HG03095 (cell line): Measurements from ENCODE around the gene BNIP5.
"Not testable (repeated sequence)": the region's sequence is repeated elsewhere in the genome, so short reads cannot be mapped to it uniquely, and the experiment has no call there.

Source experiments
- ATAC-seq: cut with Tn5 transposase; IDR thresholded peaks from one replicate; pipeline ENCODE4 v1.9.1; 2021; ENCODE audit warnings: moderate library complexity; ENCODE audit not compliant: unreplicated experiment

Gene BNIP5

GRCh38 chr6:36367743-36368142 is 31.1 kb upstream of the BNIP5 start:
- ATAC-seq, result no peak

GRCh38 chr6:36364669-36365479 is 28.2 kb upstream of the BNIP5 start:
- ATAC-seq, result peak; percentile 48

DNA sequence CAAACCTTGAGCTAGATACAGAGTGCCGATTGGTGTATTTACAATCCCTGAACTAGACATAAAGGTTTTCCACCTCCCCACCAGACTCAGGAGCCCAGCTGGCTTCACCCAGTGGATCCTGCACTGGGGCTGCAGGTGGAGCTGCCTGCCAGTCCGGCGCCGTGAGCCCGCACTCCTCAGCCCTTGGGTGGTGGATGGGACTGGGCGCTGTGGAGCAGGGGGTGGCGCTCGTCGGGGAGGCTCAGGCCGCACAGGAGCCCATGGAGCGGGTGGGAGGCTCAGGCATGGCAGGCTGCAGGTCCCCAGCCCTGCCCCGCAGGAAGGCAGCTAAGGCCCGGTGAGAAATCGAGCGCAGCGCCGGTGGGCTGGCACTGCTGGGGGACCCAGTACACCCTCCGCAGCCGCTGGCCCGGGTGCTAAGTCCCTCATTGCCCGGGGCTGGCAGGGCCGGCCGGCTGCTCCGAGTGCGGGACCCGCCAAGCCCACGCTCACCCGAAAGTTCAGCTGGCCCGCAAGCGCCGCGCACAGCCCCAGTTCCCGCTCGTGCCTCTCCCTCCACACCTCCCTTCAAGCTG is 27.5 kb upstream of the BNIP5 start:
- not testable (repeated sequence) for ATAC-seq

GRCh38 chr6:36363371-36363752 is 26.7 kb upstream of the BNIP5 start:
- not testable (repeated sequence) for ATAC-seq

GRCh38 chr6:36362551-36363370 is 26.1 kb upstream of the BNIP5 start:
- no peak for ATAC-seq

GRCh38 chr6:36361071-36361470 is 24.4 kb upstream of the BNIP5 start:
- ATAC-seq, result no peak

DNA sequence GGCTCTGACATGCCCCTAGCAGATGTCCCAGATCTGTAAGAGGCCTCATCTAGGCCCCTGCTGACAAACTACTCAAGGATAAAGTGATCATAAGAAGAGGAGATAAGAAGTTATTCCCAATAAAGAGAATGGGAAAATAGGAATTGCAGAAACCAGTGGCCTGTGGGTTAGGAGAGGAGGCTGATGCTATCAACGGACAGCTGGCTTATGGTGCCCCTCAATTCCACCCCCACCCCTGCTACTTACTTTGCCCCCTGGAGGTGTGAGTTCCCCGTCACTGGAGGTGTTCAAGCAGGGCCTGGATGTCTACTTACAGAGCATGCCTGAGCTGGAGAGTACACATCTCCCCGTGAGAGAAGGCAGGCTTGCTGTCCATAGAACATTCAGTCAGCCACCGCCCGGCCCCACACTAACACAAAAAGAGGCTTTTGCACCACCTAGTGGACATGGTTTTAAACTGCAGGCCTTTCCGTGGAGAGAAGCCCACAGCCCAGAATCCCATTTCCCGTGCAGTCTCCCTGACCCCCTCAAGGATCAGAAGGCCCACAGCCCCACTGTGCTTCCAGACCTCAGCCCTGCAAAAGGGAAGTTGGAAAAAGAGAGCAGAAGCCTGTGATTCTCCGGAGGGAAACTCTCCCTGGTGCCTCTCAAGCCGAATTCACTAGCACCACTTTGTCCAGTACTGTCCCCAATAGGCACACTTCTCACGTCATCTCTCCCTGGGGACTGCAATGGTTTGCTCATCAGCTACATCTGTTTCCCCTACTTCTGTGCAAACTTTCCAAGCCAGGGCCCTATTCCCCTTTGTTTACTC is 23.8 kb upstream of the BNIP5 start:
- ATAC-seq, result no peak

GRCh38 chr6:36358226-36358915 is 21.7 kb upstream of the BNIP5 start:
- no peak for ATAC-seq

- ATAC-seq, result no peak
Measured at GRCh38 chr6:36357872-36358225, 21.2 kb upstream of the BNIP5 start.

- ATAC-seq, result no peak
Measured at GRCh38 chr6:36355819-36356218, 19.1 kb upstream of the BNIP5 start.

GRCh38 chr6:36353411-36353915 is 16.8 kb upstream of the BNIP5 start:
- ATAC-seq, result no peak

GRCh38 chr6:36352477-36353157 is 15.9 kb upstream of the BNIP5 start:
- ATAC-seq, result no peak

GRCh38 chr6:36350681-36351571 is 14.2 kb upstream of the BNIP5 start:
- ATAC-seq, result no peak

DNA sequence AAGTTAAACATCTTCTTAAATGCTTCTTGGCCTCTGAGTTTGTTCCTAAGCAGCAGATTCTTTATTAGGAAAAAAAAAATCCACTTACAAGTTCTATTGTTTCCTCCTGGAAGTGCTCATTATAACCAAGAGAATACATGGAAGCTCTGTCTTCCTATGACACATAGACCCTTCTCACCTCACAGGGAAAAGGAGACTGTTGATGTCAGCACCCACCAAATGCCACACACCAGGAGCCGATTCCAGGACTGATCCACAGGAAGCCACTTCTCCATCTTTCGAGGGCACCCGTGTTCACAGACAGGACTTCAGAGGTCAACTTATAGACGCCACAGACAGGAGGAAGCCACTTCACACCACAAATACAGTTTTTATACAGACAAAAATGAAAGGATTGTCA is 13.4 kb upstream of the BNIP5 start:
- ATAC-seq, result no peak

GRCh38 chr6:36349240-36349639 is 12.6 kb upstream of the BNIP5 start:
- ATAC-seq, result no peak

DNA sequence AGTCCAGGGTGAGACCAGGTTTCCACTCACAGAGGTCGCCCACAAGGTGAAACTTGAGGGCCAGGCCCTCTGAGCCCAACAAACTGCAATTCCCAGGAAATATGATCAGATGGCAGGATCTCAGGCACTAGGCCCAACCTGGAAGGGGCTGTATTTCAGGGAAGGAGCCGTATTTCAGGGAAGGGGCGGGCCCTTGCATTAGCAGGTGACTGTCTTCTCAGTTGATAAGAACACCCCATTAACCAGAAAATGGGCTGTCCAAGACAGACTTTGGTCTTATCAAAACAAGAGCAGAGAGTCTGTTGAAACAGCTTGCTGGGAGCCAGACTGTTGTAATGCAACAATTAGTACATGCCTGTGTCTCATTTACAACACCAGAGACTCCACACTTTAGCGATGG is 10.9 kb upstream of the BNIP5 start:
- ATAC-seq, result no peak

DNA sequence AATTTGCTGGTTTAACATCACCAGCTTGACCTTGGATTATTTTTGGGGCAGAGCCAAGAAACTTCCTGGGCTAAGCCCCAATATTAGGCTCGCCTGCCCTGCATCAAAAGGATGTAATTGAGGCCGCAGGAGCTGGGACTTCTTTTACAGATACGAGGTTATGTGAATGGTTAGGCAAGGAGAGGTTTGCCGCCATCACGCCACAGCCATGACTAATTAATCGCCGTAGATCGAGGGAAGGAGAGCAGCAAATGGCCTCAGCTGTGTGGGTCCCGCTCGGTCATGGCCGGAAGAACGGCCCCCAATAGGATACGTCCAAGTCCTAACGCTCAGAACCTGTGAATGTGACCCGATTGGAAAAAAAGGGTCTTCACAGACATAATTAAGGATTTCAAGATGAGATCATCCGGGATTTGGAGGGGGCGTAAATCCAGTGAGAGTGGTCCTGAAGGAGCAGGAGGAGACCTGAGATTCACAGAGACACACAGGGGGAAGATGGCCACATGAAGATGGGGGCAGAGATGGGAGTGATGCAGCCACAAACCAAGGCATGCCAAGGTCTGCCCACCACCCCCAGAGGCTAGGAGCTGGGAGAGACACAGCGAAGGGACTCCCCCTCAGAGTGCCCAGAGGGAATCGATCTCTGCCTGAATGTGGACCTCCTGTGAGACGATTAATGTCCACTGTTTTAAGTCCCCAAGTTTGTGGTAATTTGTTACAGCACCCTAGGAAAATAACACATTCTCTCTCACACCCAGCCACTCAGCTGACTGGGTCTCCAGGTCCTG is 10.0 kb upstream of the BNIP5 start:
- no peak for ATAC-seq
